Suppressor macrophage treated with lipopolysaccharide for 1 hour (primary cell): Measurements from ENCODE around the gene PIBF1.
"Not testable (repeated sequence)": the region's sequence is repeated elsewhere in the genome, so short reads cannot be mapped to it uniquely, and the experiment has no call there.

Experiments
- DNase-seq, 3 donors: peaks; one replicate each; pipeline ENCODE4 v3.0.0-alpha.2; 2020 to 2022

The PIBF1 gene

GRCh38 chr13:73025217-73026012, 243.5 kb downstream of the PIBF1 start:
- no peak for DNase-seq

DNA sequence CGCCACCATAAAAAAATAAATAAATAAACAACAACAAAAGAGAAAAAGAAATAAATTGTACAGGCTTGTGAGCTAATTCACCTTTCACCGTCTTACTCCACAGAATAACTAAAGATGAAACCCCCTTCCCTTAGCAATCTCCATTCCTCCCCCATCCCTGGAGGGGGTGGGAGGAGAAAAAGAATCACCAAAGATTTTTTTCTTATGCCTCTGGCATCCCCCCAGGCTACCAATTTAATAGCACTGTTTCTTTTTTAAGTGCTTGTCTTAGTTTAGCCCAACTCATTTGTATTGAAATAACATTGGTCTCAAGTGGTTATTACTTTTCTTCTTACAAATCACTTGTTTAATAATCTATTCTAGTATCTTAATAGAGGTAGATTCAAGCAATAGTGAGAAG, 253.0 kb downstream of the PIBF1 start:
- DNase-seq = no peak

DNA sequence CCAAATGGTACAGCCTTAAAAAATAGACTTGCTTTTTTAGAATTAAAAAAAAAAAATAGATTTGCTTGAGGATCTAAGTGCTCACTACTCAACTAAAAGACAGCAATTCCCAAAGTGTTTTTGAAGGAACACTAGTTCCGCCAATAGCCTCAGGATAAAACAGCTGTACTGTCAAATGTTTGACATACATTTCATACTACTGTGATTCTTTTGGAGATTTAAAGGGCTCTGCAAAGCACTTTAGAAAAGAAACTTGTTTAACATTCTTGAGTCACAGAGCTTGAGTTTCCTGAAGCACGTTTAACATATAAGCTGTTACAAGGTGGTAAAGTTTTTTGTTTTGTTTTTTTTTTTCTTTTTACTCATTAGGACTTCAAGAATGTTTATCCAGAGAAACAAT, 253.7 kb downstream of the PIBF1 start:
- no peak for DNase-seq

GRCh38 chr13:73036566-73036965, 254.6 kb downstream of the PIBF1 start:
- no peak for DNase-seq

- DNase-seq = no peak
Observed at GRCh38 chr13:73038064-73038463, 256.1 kb downstream of the PIBF1 start.

- DNase-seq = peak in 2 of 3 donors; percentile 5 to 41
Observed at GRCh38 chr13:73039201-73040108, 257.5 kb downstream of the PIBF1 start.

DNA sequence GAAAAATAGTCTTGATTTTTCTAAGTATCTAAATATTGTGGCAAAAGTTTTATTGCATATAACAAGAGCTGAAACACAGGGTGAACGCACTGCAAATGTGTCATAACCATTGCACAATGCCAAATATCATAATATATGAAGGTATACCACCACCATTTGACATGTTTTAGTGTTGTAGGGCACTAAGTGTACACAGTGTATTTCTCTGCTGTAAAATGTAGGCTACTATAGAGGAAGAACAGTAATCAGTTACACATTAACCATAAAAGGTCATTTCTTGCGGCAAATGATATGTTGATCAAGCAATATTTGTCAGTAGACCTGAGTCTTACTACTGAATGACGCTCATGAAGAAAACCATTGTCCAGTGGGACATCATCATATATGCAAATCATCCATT, 258.6 kb downstream of the PIBF1 start:
- no peak for DNase-seq

DNA sequence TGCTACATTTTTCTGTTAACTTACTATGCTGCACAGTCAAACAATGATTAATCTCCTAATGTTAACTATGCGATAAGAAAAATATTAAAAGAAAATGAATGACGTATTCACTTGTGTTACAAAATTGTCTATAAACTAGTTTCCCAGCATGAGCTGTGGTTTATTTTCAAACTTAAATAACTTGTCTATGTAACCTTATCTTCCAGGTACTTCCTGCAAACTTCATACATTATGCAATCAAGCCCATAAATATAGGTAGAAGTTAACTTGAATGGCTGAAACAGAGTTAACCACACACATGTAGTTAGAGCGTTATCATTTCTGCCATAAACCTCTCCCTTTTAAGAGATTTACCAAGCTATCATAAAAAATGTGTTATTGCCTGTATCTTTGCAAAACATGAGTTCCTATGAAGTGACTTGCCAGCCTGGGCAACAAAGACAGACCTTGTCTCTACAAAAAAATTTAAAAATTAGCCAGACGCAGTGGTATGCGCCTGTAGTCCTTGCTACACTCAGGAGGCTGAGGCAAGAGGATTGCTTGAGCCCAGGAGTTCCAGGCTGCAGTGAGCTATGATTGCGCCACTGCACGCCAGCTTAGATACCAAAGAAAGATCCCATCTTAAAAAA, 259.1 kb downstream of the PIBF1 start:
- no peak for DNase-seq

- DNase-seq = no peak
Observed at GRCh38 chr13:73045031-73045430, 263.1 kb downstream of the PIBF1 start.

- DNase-seq = not testable (repeated sequence)
Observed at GRCh38 chr13:73048615-73049014, 266.7 kb downstream of the PIBF1 start.

DNA sequence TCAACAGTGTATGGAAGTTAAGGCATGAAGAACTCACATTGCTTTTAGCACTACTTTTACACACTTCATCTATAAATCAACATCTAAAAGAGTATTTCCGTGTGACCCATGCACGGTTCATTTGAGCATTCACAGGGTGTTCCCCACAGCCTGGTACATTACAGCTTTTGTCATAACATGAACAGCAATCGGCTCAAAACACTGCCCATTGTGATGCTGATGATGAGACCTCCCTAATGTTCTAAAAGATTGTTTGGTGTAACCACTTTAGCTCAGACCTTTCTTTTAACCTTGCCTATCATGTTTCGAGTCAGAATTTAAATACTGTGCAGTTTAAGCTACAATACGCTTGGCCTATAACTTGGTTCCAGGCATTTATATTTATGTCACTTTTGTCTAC, 272.8 kb downstream of the PIBF1 start:
- no peak for DNase-seq

- DNase-seq = no peak
Observed at GRCh38 chr13:73055813-73056564, 274.1 kb downstream of the PIBF1 start.

DNA sequence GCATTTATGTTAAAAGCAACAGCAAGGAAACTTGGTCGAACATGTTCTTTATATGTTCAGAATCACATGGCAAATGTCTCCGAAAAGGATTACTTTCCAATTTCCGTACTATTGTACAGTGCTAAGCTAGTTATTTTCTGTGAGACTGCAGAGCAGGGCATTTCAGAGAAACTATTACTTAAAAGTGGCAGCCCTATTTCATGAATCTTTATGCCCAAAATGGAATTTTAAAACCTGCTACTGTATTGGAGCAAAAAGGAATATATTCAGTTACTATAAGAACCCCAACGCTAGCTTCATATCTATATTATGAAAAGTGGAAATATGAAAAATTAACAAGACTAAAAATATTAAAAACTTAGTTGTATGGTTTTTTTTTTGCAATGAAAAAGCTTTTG, 274.6 kb downstream of the PIBF1 start:
- no peak for DNase-seq

GRCh38 chr13:73057284-73058063, 275.5 kb downstream of the PIBF1 start:
- no peak for DNase-seq

GRCh38 chr13:73058064-73058313, 276.1 kb downstream of the PIBF1 start:
- DNase-seq = no peak

- peak in 1 of 3 donors; percentile 8 for DNase-seq
Observed at GRCh38 chr13:73058432-73058735, 276.5 kb downstream of the PIBF1 start.

- DNase-seq = peak; percentile 93 to 98 (median 97)
Observed at GRCh38 chr13:73058736-73059459, 277.0 kb downstream of the PIBF1 start, which contains the start of gene KLF5. Gene KLF5, plus strand, starts transcription at chr13:73059005. Its CDS starts 323 bp downstream, at chr13:73059328.

- DNase-seq = peak in 2 of 3 donors; percentile 26 to 51
Observed at GRCh38 chr13:73059460-73060250, 277.7 kb downstream of the PIBF1 start.

DNA sequence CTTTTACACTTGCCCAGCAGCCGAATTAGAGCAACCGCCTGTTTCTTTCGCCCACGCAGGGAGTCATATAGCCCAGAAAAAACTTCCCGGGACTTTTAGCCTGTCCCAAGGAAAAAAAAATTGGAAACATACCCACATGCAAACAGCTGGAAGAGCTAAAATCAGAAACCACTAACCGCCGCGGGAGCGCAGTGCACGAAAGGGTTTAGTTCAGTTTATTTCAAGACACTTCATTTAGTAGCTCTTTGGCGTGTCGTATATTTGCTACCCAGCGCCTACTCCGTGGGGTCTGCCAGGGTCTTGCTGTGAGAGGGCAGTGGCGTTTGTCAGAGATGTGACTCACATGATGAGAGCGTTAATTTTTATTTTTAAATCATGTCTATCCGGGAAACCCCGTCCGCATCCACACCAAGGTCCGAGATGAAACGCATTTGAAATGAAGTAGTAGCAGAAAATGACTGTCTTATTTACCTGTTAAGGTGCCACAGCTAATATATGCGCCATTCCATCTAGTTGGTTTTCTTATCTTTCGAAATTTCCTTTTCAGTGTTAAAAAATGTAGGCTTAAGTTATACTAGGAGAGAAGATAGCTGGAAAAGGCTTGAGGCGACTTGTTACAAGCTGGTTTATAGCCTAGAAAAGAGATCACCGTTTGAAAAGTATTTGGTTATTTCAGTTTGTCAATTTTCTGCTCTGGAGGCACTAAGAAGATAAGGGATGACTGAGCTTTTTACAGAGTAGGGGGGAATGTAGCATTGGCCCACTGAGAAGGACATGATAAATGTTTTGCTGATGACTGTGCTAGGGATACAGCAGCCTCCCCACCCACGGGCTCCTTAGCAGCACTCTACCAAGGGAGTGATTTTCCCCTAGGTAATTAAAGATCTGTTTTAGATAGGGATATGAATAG, 278.6 kb downstream of the PIBF1 start:
- peak; percentile 71 to 79 (median 77) for DNase-seq
